Liver (tissue), 9 donors: ENCODE measurements around the gene HIC2. TPM values are rescaled to one million over a fixed set of nuclear protein-coding genes. Genes with fewer than 3 reads are reported as not detected.

Experiments
- DNase-seq: peaks from one replicate; pipeline ENCODE4 v3.0.0-alpha.2; 2017; ENCODE audit warnings: low spot score
- H3K27ac ChIP-seq, 2 donors: one replicate each; pipeline ENCODE4 v1.7.0; 2013; ENCODE audit warnings: inconsistent platforms in 2 of 2, low read length in 2 of 2, control low read depth in 1 of 2, low read depth in 1 of 2, mild to moderate bottlenecking in 1 of 2
- H3K27me3 ChIP-seq, 4 donors: one replicate each; pipeline versions ENCODE4 v1.6.1 to v1.7.0; 2013; ENCODE audit warnings: low read length in 3 of 4, inconsistent platforms in 1 of 4, mild to moderate bottlenecking in 1 of 4, moderate library complexity in 1 of 4; ENCODE audit not compliant: control insufficient read depth in 4 of 4, insufficient read depth in 4 of 4
- H3K36me3 ChIP-seq, 4 donors: one replicate each; pipeline versions ENCODE4 v1.6.1 to v1.7.0; 2013; ENCODE audit warnings: low read length in 3 of 4, mild to moderate bottlenecking in 3 of 4, low read depth in 1 of 4, moderate library complexity in 1 of 4; ENCODE audit not compliant: control insufficient read depth in 4 of 4, insufficient read depth in 3 of 4
- H3K4me1 ChIP-seq, 4 donors: one replicate each; pipeline versions ENCODE4 v1.6.1 to v1.7.0; 2013; ENCODE audit warnings: low read length in 3 of 4, mild to moderate bottlenecking in 3 of 4, moderate library complexity in 1 of 4; ENCODE audit not compliant: control insufficient read depth in 4 of 4, insufficient read depth in 4 of 4
- H3K4me3 ChIP-seq, 3 donors: one replicate each; pipeline versions ENCODE4 v1.6.1 to v1.7.0; 2013; ENCODE audit warnings: low read length in 3 of 3, control low read depth in 1 of 3, low read depth in 1 of 3, mild to moderate bottlenecking in 1 of 3
- H3K9ac ChIP-seq, 2 donors: one replicate each; pipeline ENCODE4 v1.7.0; 2013; ENCODE audit warnings: low read length in 2 of 2, mild to moderate bottlenecking in 2 of 2, moderate library complexity in 2 of 2, control low read depth in 1 of 2, low read depth in 1 of 2
- H3K9me3 ChIP-seq, 4 donors: one replicate each; pipeline versions ENCODE4 v1.6.1 to v1.7.0; 2013; ENCODE audit warnings: low read length in 3 of 4; ENCODE audit not compliant: control insufficient read depth in 4 of 4
- ATF3 ChIP-seq: IDR thresholded peaks from 2 replicates; pipeline ENCODE4 v1.6.1; 2016; ENCODE audit warnings: antibody characterized with exemption
- CTCF ChIP-seq: fragments of 150-350 bp; IDR thresholded peaks from 2 replicates; pipeline ENCODE4 v1.5.1; 2017; ENCODE audit warnings: improper control_type of control experiment, low read depth, low read length; ENCODE audit not compliant: missing input control
- EGR1 ChIP-seq, 2 donors: IDR thresholded peaks; 2 replicates each; pipeline ENCODE4 v1.6.1; 2016 to 2018; ENCODE audit warnings: antibody characterized with exemption in 2 of 2, low read depth in 2 of 2
- HNF4A ChIP-seq, 2 donors: conservative IDR thresholded peaks; 2 replicates each; pipeline ENCODE4 v1.6.1; 2016; ENCODE audit warnings: antibody characterized with exemption in 2 of 2, mild to moderate bottlenecking in 2 of 2
- HNF4G ChIP-seq: IDR thresholded peaks from 2 replicates; pipeline ENCODE4 v1.6.1; 2016; ENCODE audit warnings: antibody characterized with exemption
- JUND ChIP-seq, 2 donors: IDR thresholded peaks; 2 replicates each; pipeline ENCODE4 v1.6.1; 2016; ENCODE audit warnings: antibody characterized with exemption in 2 of 2
- MAX ChIP-seq: IDR thresholded peaks from 2 replicates; pipeline ENCODE4 v1.6.1; 2016; ENCODE audit warnings: antibody characterized with exemption
- NR2F2 ChIP-seq: IDR thresholded peaks from 2 replicates; pipeline ENCODE4 v1.6.1; 2016; ENCODE audit warnings: antibody characterized with exemption
- RAD21 ChIP-seq, 2 donors: IDR thresholded peaks; 2 replicates each; pipeline ENCODE4 v1.6.1; 2016; ENCODE audit warnings: antibody characterized with exemption in 2 of 2, mild to moderate bottlenecking in 2 of 2
- REST ChIP-seq: IDR thresholded peaks from 2 replicates; pipeline ENCODE4 v1.6.1; 2016; ENCODE audit warnings: antibody characterized with exemption, mild to moderate bottlenecking
- SP1 ChIP-seq: IDR thresholded peaks from 2 replicates; pipeline ENCODE4 v1.6.1; 2018; ENCODE audit warnings: antibody characterized with exemption, mild to moderate bottlenecking
- TAF1 ChIP-seq: conservative IDR thresholded peaks from 2 replicates; pipeline ENCODE4 v1.6.1; 2016; ENCODE audit warnings: antibody characterized with exemption, mild to moderate bottlenecking
- YY1 ChIP-seq: IDR thresholded peaks from 2 replicates; pipeline ENCODE4 v1.6.1; 2016; ENCODE audit warnings: antibody characterized with exemption, mild to moderate bottlenecking
- ZBTB33 ChIP-seq: IDR thresholded peaks from 2 replicates; pipeline ENCODE4 v1.6.1; 2016; ENCODE audit warnings: antibody characterized with exemption
- WGBS: extraction: QIAGEN DNeasy Blood & Tissue Kit; methylation state at CpG from one replicate; pipeline ENCODE4 v1.1.7; 2013; 5-methylcytosine and 5-hydroxymethylcytosine counted together
- polyA plus RNA-seq, 2 donors: library from polyadenylated mRNA; stranded (reverse) in 1 of 2; unstranded in 1 of 2; fragments of 200-250 nt in 1 of 2; fragments of >200 nt in 1 of 2; fragmentation: Nextera tagmentation in 1 of 2; extraction: Ambion mirVana in 1 of 2; gene quantifications; one replicate each; pipeline versions ENCODE4 v1.2.1 to v1.2.3, GENCODE V29; 2013 to 2015
- total RNA-seq, 2 donors: library from RNA; depleted of rRNA; stranded (reverse); fragments of >200 nt; gene quantifications; one replicate each; pipeline ENCODE4 v1.2.3, GENCODE V29; 2014
- donor health status: healthy.
- donor health status: healthy.
- donor health status: healthy.
- donor health status: healthy.
- donor health status: healthy.

Gene HIC2
- total and polyA plus RNA-seq, 4 donors, result 0.51 to 17.8 (median 2.0) TPM

GRCh38 chr22:21449531-21450319, 32.6 kb downstream of the HIC2 start:
- peaks cover 3 to 14% (median 7%) of the 10 kb centered on the region in 4 donors for H3K36me3 ChIP-seq
- 96% methylated on average over 23 of the region's 23 CpGs for WGBS
- H3K27ac ChIP-seq, result no peak overlapping the region
- no peaks in the 10 kb centered on the region for H3K4me1 ChIP-seq
- DNase-seq, result no peak
- H3K9ac ChIP-seq, result no peak overlapping the region
- H3K27me3 ChIP-seq, result no peaks in the 10 kb centered on the region
- no peaks in the 10 kb centered on the region for H3K9me3 ChIP-seq
- TF ChIP-seq HNF4G (no peak), MAX (no peak), ZBTB33 (no peak), CTCF (no peak), HNF4A (conservative IDR thresholded peaks at IDR 0.05) (no peak), RAD21 (IDR thresholded peaks at IDR 0.05) (no peak), TAF1 (no peak), SP1 (no peak)
- H3K4me3 ChIP-seq, result no peak overlapping the region

- H3K36me3 ChIP-seq, result peaks cover 3 to 12% (median 5%) of the 10 kb centered on the region in 4 donors
These were observed 33.2 kb downstream of the HIC2 start for GRCh38 chr22:21450320-21450831.

GRCh38 chr22:21450858-21451353, 33.7 kb downstream of the HIC2 start:
- H3K4me3 ChIP-seq, result no peak overlapping the region
- DNase-seq, result no peak
- 87% methylated on average over 9 of the region's 9 CpGs for WGBS
- H3K36me3 ChIP-seq, result peaks cover 2 to 9% (median 3%) of the 10 kb centered on the region in 4 donors
- TF ChIP-seq SP1 (no peak), TAF1 (no peak), YY1 (no peak), ZBTB33 (no peak), HNF4G (no peak), MAX (no peak), JUND (IDR thresholded peaks at IDR 0.05) (no peak), REST (no peak), EGR1 (IDR thresholded peaks at IDR 0.05; ENCODE audit: low read depth in 2 of 2) (no peak), NR2F2 (no peak), RAD21 (IDR thresholded peaks at IDR 0.05) (no peak)
- H3K9ac ChIP-seq, result no peak overlapping the region
- peaks cover 0 to 9% (median 5%) of the 10 kb centered on the region in 4 donors for H3K4me1 ChIP-seq
- H3K27me3 ChIP-seq, result no peaks in the 10 kb centered on the region
- no peak overlapping the region for H3K27ac ChIP-seq
- no peaks in the 10 kb centered on the region for H3K9me3 ChIP-seq

More at GRCh38 chr22:21450320-21450831, 33.2 kb downstream of the HIC2 start:
- Histone ChIP-seq H3K4me3 (no peak overlapping the region), H3K9me3 (no peaks in the 10 kb centered on the region), H3K9ac (no peak overlapping the region), H3K4me1 (peaks cover 0 to 3% (median under 1%) of the 10 kb centered on the region in 4 donors), H3K27me3 (no peaks in the 10 kb centered on the region), H3K27ac (no peak overlapping the region)
- 89% methylated on average over 19 of the region's 19 CpGs for WGBS
- TF ChIP-seq SP1 (no peak), ATF3 (no peak)
- DNase-seq, result no peak
